OCI-LY3 (cell line): Measurements from ENCODE around the gene CDX1.

ENCODE experiments used
- H2AFZ ChIP-seq: fragments of 200-600, 300-600 bp; shearing (Covaris generic); 2 replicates; pipeline ENCODE4 v1.6.0; 2014; ENCODE audit warnings: antibody characterized with exemption, low read depth, low read length
- H3K27ac ChIP-seq: fragments of 200-600, 300-600 bp; sonication (generic); 2 replicates; pipeline ENCODE4 v1.5.1; 2014; ENCODE audit warnings: mild to moderate bottlenecking, low read length, moderate library complexity, mixed read lengths
- H3K27me3 ChIP-seq: fragments of 200-600, 300-600 bp; sonication (generic); 2 replicates; pipeline ENCODE4 v1.6.1; 2014; ENCODE audit warnings: low read depth, low read length, mixed read lengths
- H3K36me3 ChIP-seq: fragments of 200-600, 300-600 bp; sonication (generic); replicated peaks from 2 replicates; pipeline ENCODE3; 2014; ENCODE audit warnings: low read depth, low read length, mixed read lengths
- H3K4me1 ChIP-seq: fragments of 300-600, 200-600 bp; sonication (generic); 2 replicates; pipeline ENCODE4 v1.6.1; 2014; ENCODE audit warnings: low read length, mixed read lengths
- H3K4me2 ChIP-seq: fragments of 200-600, 300-600 bp; sonication (generic); 2 replicates; pipeline ENCODE4 v1.6.1; 2014; ENCODE audit warnings: low read length, mixed read lengths
- H3K4me3 ChIP-seq: fragments of 300-600, 200-600 bp; sonication (generic); 2 replicates; pipeline ENCODE4 v1.5.1; 2014; ENCODE audit warnings: antibody characterized with exemption, mild to moderate bottlenecking, low read length, moderate library complexity
- H3K79me2 ChIP-seq: fragments of 300-600, 200-600 bp; shearing (Covaris generic); 2 replicates; pipeline ENCODE4 v1.6.1; 2014; ENCODE audit warnings: mild to moderate bottlenecking, low read length, mixed read lengths
- H3K9ac ChIP-seq: fragments of 300-600, 200-600 bp; shearing (Covaris generic); 2 replicates; pipeline ENCODE4 v1.6.0; 2014; ENCODE audit warnings: mild to moderate bottlenecking, low read length, moderate library complexity
- H3K9me3 ChIP-seq: fragments of 200-600, 300-600 bp; shearing (Covaris generic); 2 replicates; pipeline ENCODE4 v1.6.1; 2014; ENCODE audit warnings: low read length, mixed read lengths; ENCODE audit not compliant: insufficient read depth
- H4K20me1 ChIP-seq: fragments of 200-600, 300-600 bp; sonication (generic); 2 replicates; pipeline ENCODE4 v1.6.1; 2016; ENCODE audit warnings: low read length, mixed read lengths; ENCODE audit not compliant: insufficient read depth
- CTCF ChIP-seq: fragments of 200-600, 300-600 bp; sonication (generic); IDR thresholded peaks from 2 replicates; pipeline ENCODE4 v1.5.1; 2014; ENCODE audit warnings: antibody characterized with exemption, low read length, low read depth
- EZH2phosphoT487 ChIP-seq: fragments of 200-600 bp; shearing (Covaris generic); IDR thresholded peaks from 2 replicates; pipeline ENCODE4 v1.6.1; 2018; ENCODE audit warnings: antibody characterized with exemption, mixed run types, low read depth

Gene CDX1

GRCh38 chr5:150129813-150130492 is 36.6 kb upstream of the CDX1 start:
- Histone ChIP-seq H2AFZ (peak overlapping the region; percentile 74), H3K27me3 (no peaks in the 10 kb centered on the region), H3K4me2 (peak overlapping the region; percentile 78), H3K79me2 (no peaks in the 10 kb centered on the region), H3K4me1 (no peaks in the 10 kb centered on the region), H3K36me3 (no peaks in the 10 kb centered on the region), H3K4me3 (peak overlapping the region; percentile 69), H3K9me3 (no peaks in the 10 kb centered on the region), H3K27ac (no peak overlapping the region), H3K9ac (no peak overlapping the region), H4K20me1 (no peaks in the 10 kb centered on the region)
- no peak for TF ChIP-seq EZH2phosphoT487
- peak; percentile 80 for TF ChIP-seq CTCF

GRCh38 chr5:150130493-150130922 is 36.1 kb upstream of the CDX1 start:
- no peaks in the 10 kb centered on the region for H3K4me1 ChIP-seq
- H2AFZ ChIP-seq, result 0 out of 2 replicates have a peak overlapping the region, but pooled peaks have one; percentile 74
- no peak overlapping the region for H3K27ac ChIP-seq
- H3K4me3 ChIP-seq, result no peak overlapping the region
- no peaks in the 10 kb centered on the region for H3K36me3 ChIP-seq
- H3K9ac ChIP-seq, result no peak overlapping the region
- no peak for TF ChIP-seq CTCF
- no peak for TF ChIP-seq EZH2phosphoT487
- H3K9me3 ChIP-seq, result no peaks in the 10 kb centered on the region
- no peaks in the 10 kb centered on the region for H3K79me2 ChIP-seq
- H4K20me1 ChIP-seq, result no peaks in the 10 kb centered on the region
- H3K4me2 ChIP-seq, result no peak overlapping the region
- H3K27me3 ChIP-seq, result no peaks in the 10 kb centered on the region

- no peaks in the 10 kb centered on the region for H3K36me3 ChIP-seq
- H3K27ac ChIP-seq, result no peak overlapping the region
- no peak for TF ChIP-seq CTCF
- no peak for TF ChIP-seq EZH2phosphoT487
- no peak overlapping the region for H2AFZ ChIP-seq
- H3K4me3 ChIP-seq, result no peak overlapping the region
- no peaks in the 10 kb centered on the region for H3K4me1 ChIP-seq
- no peak overlapping the region for H3K9ac ChIP-seq
- H4K20me1 ChIP-seq, result no peaks in the 10 kb centered on the region
- no peaks in the 10 kb centered on the region for H3K27me3 ChIP-seq
- no peak overlapping the region for H3K4me2 ChIP-seq
- H3K9me3 ChIP-seq, result no peaks in the 10 kb centered on the region
- H3K79me2 ChIP-seq, result no peaks in the 10 kb centered on the region
These were observed 35.1 kb upstream of the CDX1 start for GRCh38 chr5:150131461-150131860.

- no peak overlapping the region for H3K4me3 ChIP-seq
- H3K9me3 ChIP-seq, result no peaks in the 10 kb centered on the region
- no peak overlapping the region for H2AFZ ChIP-seq
- H3K27me3 ChIP-seq, result no peaks in the 10 kb centered on the region
- no peaks in the 10 kb centered on the region for H4K20me1 ChIP-seq
- no peak overlapping the region for H3K9ac ChIP-seq
- no peak overlapping the region for H3K4me2 ChIP-seq
- H3K79me2 ChIP-seq, result no peaks in the 10 kb centered on the region
- H3K36me3 ChIP-seq, result no peaks in the 10 kb centered on the region
- no peak overlapping the region for H3K27ac ChIP-seq
- no peak for TF ChIP-seq CTCF
- TF ChIP-seq EZH2phosphoT487, result no peak
- H3K4me1 ChIP-seq, result no peaks in the 10 kb centered on the region
These were observed 34.4 kb upstream of the CDX1 start for GRCh38 chr5:150131978-150132694.
